ENCODE results near the gene RAB8A. TPM values are rescaled to one million over a fixed set of nuclear protein-coding genes. Genes with fewer than 3 reads are reported as not detected.

The RAB8A gene
- polyA plus RNA-seq, 10 donors = 32.4 to 53.3 (median 35.4) TPM

GRCh38 chr19:16136185-16136999, 24.7 kb downstream of the RAB8A start:
- no peak for DNase-seq

GRCh38 chr19:16139752-16140151, 28.1 kb downstream of the RAB8A start:
- DNase-seq = no peak

- no peak for DNase-seq
These were observed 29.4 kb downstream of the RAB8A start for GRCh38 chr19:16141043-16141442.

GRCh38 chr19:16142032-16142580, 30.4 kb downstream of the RAB8A start:
- no peak for DNase-seq

- DNase-seq = peak in 1 of 3 donors; percentile 27
These were observed 31.9 kb downstream of the RAB8A start, which contains the start of gene HSH2D for GRCh38 chr19:16143399-16144215. Gene HSH2D (plus strand): TSS chr19:16143685. CDS start chr19:16148751, 5,066 bp downstream.

GRCh38 chr19:16144216-16144581, 32.5 kb downstream of the RAB8A start:
- DNase-seq = no peak

GRCh38 chr19:16146112-16146511, 34.4 kb downstream of the RAB8A start:
- DNase-seq = no peak

- no peak for DNase-seq
These were observed 36.9 kb downstream of the RAB8A start for GRCh38 chr19:16148443-16149229.

- DNase-seq = no peak
These were observed 42.1 kb downstream of the RAB8A start for GRCh38 chr19:16153582-16154336.

GRCh38 chr19:16154557-16154956, 42.9 kb downstream of the RAB8A start:
- no peak for DNase-seq

GRCh38 chr19:16155128-16155527, 43.4 kb downstream of the RAB8A start:
- no peak for DNase-seq

GRCh38 chr19:16156904-16157303, 45.2 kb downstream of the RAB8A start:
- no peak for DNase-seq

- no peak for DNase-seq
These were observed 45.9 kb downstream of the RAB8A start for GRCh38 chr19:16157601-16158000.

GRCh38 chr19:16159655-16160054, 48.0 kb downstream of the RAB8A start:
- no peak for DNase-seq

GRCh38 chr19:16160445-16160942, 48.8 kb downstream of the RAB8A start:
- DNase-seq = no peak

GRCh38 chr19:16160943-16161560, 49.4 kb downstream of the RAB8A start:
- DNase-seq = peak in 1 of 3 donors; percentile 43

GRCh38 chr19:16161840-16162239, 50.2 kb downstream of the RAB8A start:
- peak in 1 of 3 donors; percentile 26 for DNase-seq

GRCh38 chr19:16164222-16164890, 52.7 kb downstream of the RAB8A start:
- no peak for DNase-seq

GRCh38 chr19:16166417-16166816, 54.7 kb downstream of the RAB8A start:
- no peak for DNase-seq

- DNase-seq = no peak
These were observed 55.4 kb downstream of the RAB8A start for GRCh38 chr19:16167055-16167454.
